IMR-90 (cell line): Measurements from ENCODE around the gene ADAMTS19. TPM values are rescaled to one million over a fixed set of nuclear protein-coding genes. Genes with fewer than 3 reads are reported as not detected.

Experiments
- ATAC-seq: fragments of 200-7000 bp; cut with Tn5 transposase; 2 replicates; pipeline ENCODE4 v1.9.1; 2020; ENCODE audit warnings: low read depth, mild to moderate bottlenecking, moderate library complexity
- BruUV-seq: library from RNA; stranded (reverse); fragments of 400-500 nt; replicated peaks from 2 replicates; lab custom pipeline; 2021; lab: Mats Ljungman, UMichigan
- CTCF ChIA-PET: fragments of 300-600 bp; formaldehyde crosslinking; extraction: SDS; loops from one replicate; lab custom pipeline; 2021; ENCODE audit warnings: antibody characterized with exemption; lab: Yijun Ruan, JAX
- POLR2A ChIA-PET: fragments of 300-600 bp; sonication (Branson Sonifier 250); formaldehyde crosslinking; loops from one replicate; lab custom pipeline; 2022; ENCODE audit warnings: antibody characterized with exemption; ENCODE audit not compliant: unreplicated experiment; lab: Charles Lee
- DNase-seq: peaks from one replicate; pipeline ENCODE4 v3.0.0; 2013
- H2AFZ ChIP-seq: replicated peaks from 2 replicates; pipeline ENCODE3; 2013; ENCODE audit warnings: low read length, mild to moderate bottlenecking; ENCODE audit not compliant: poor library complexity
- H2AK5ac ChIP-seq: 2 replicates; pipeline ENCODE4 v1.6.1; 2013; ENCODE audit warnings: low read depth, low read length, inconsistent platforms
- H2AK9ac ChIP-seq: replicated peaks from 2 replicates; pipeline ENCODE3; 2013; ENCODE audit warnings: mild to moderate bottlenecking, low read depth, low read length, moderate library complexity; ENCODE audit not compliant: poor library complexity
- H2BK120ac ChIP-seq: 2 replicates; pipeline ENCODE4 v1.6.1; 2013; ENCODE audit warnings: low read depth, low read length, inconsistent platforms
- H2BK15ac ChIP-seq: 3 replicates; pipeline ENCODE4 v1.6.1; 2013; ENCODE audit warnings: low read depth, low read length, inconsistent platforms
- H2BK20ac ChIP-seq: 2 replicates; pipeline ENCODE4 v1.6.1; 2013; ENCODE audit warnings: low read depth, mild to moderate bottlenecking, inconsistent platforms, low read length, moderate library complexity
- H2BK5ac ChIP-seq: 2 replicates; pipeline ENCODE4 v1.6.1; 2013; ENCODE audit warnings: mild to moderate bottlenecking, low read depth, low read length, inconsistent platforms; ENCODE audit not compliant: poor library complexity, severe bottlenecking
- H3K14ac ChIP-seq: replicated peaks from 2 replicates; pipeline ENCODE4 v1.6.1; 2013; ENCODE audit warnings: low read depth, low read length, inconsistent platforms
- H3K18ac ChIP-seq: 2 replicates; pipeline ENCODE4 v1.6.1; 2013; ENCODE audit warnings: low read depth, low read length, control low read depth
- H3K23ac ChIP-seq: 2 replicates; pipeline ENCODE4 v1.6.1; 2013; ENCODE audit warnings: low read depth, low read length, inconsistent platforms
- H3K27ac ChIP-seq: 2 replicates; pipeline ENCODE4 v1.5.1; 2013; ENCODE audit warnings: mild to moderate bottlenecking, control low read depth, low read length; ENCODE audit not compliant: insufficient read depth
- H3K27me3 ChIP-seq: 2 replicates; pipeline ENCODE4 v1.6.1; 2013; ENCODE audit warnings: low read length; ENCODE audit not compliant: control insufficient read depth, insufficient read depth
- H3K36me3 ChIP-seq: 2 replicates; pipeline ENCODE4 v1.6.1; 2013; ENCODE audit warnings: low read length, mixed read lengths; ENCODE audit not compliant: control insufficient read depth, insufficient read depth
- H3K4ac ChIP-seq: 2 replicates; pipeline ENCODE4 v1.6.1; 2013; ENCODE audit warnings: low read depth, low read length, inconsistent platforms
- H3K4me1 ChIP-seq: 2 replicates; pipeline ENCODE4 v1.6.1; 2013; ENCODE audit warnings: low read length, mixed read lengths; ENCODE audit not compliant: control insufficient read depth, insufficient read depth
- H3K4me2 ChIP-seq: 2 replicates; pipeline ENCODE4 v1.6.1; 2013; ENCODE audit warnings: low read depth, mild to moderate bottlenecking, control low read depth, low read length, moderate library complexity
- H3K4me3 ChIP-seq: 2 replicates; pipeline ENCODE4 v1.5.1; 2013; ENCODE audit warnings: low read depth, mild to moderate bottlenecking, control low read depth, low read length, moderate library complexity; ENCODE audit not compliant: insufficient read depth
- H3K56ac ChIP-seq: 2 replicates; pipeline ENCODE4 v1.6.1; 2013; ENCODE audit warnings: low read length, inconsistent platforms; ENCODE audit not compliant: insufficient read depth; ENCODE audit errors: extremely low read depth
- H3K79me1 ChIP-seq, 2 experiments: 2 replicates each; pipeline ENCODE4 v1.6.1; 2013; ENCODE audit warnings: low read length in 2 of 2, inconsistent platforms in 1 of 2, low read depth in 1 of 2
- H3K9ac ChIP-seq: 2 replicates; pipeline ENCODE4 v1.6.1; 2013; ENCODE audit warnings: low read depth, low read length, control low read depth
- H3K9me1 ChIP-seq: 2 replicates; pipeline ENCODE4 v1.6.1; 2013; ENCODE audit warnings: low read length, inconsistent platforms; ENCODE audit not compliant: insufficient read depth
- H3K9me3 ChIP-seq: 2 replicates; pipeline ENCODE4 v1.6.1; 2013; ENCODE audit warnings: low read length; ENCODE audit not compliant: control insufficient read depth, insufficient read depth
- H4K20me1 ChIP-seq: 2 replicates; pipeline ENCODE4 v1.6.1; 2013; ENCODE audit warnings: low read length, inconsistent platforms; ENCODE audit not compliant: insufficient read depth
- H4K5ac ChIP-seq: 2 replicates; pipeline ENCODE4 v1.6.1; 2013; ENCODE audit warnings: mild to moderate bottlenecking, low read depth, low read length, control low read depth
- H4K8ac ChIP-seq, 2 experiments: 2 replicates each; pipeline ENCODE4 v1.6.1; 2013; ENCODE audit warnings: low read depth in 2 of 2, low read length in 2 of 2, control low read depth in 1 of 2, inconsistent platforms in 1 of 2
- H4K91ac ChIP-seq: 2 replicates; pipeline ENCODE4 v1.6.1; 2013; ENCODE audit warnings: low read depth, low read length, inconsistent platforms; ENCODE audit not compliant: insufficient read depth
- NFE2L2 ChIP-seq: fragments of 150-350 bp; IDR thresholded peaks from 2 replicates; pipeline ENCODE4 v1.6.1; 2016; ENCODE audit warnings: low read depth, mild to moderate bottlenecking, low read length
- POLR2A ChIP-seq: IDR thresholded peaks from 2 replicates; pipeline ENCODE4 v1.6.1; 2012; ENCODE audit warnings: mild to moderate bottlenecking, low read depth, low read length
- USF2 ChIP-seq: fragments of 150-350 bp; IDR thresholded peaks from 2 replicates; pipeline ENCODE4 v1.6.1; 2017; ENCODE audit warnings: mild to moderate bottlenecking, antibody characterized with exemption, low read length, low read depth
- dilution Hi-C: fragments of 300-500 bp; cut with HindIII; formaldehyde crosslinking; loops from one replicate; pipeline ENCODE4 v1.14.3; 2018; ENCODE audit warnings: low sequenced_read_pairs; ENCODE audit not compliant: unreplicated experiment
- in situ Hi-C: fragments of 300-500 bp; cut with MboI; formaldehyde crosslinking; loops from 3 replicates; pipeline ENCODE4 v1.14.3; 2019; ENCODE audit warnings: low sequenced_read_pairs, inconsistent platforms, mixed read lengths
- intact Hi-C: fragments of 100-400 bp; cut with micrococcal nuclease; formaldehyde crosslinking; loops from 2 replicates; pipeline ENCODE4 v1.10.0; 2022
- polyA plus RNA-seq, 3 experiments: library from polyadenylated mRNA; depleted of rRNA; stranded (reverse); fragments of >200 nt; gene quantifications; 2 replicates each; pipeline ENCODE4 v1.2.3, GENCODE V29; 2012; ENCODE audit warnings: low replicate concordance in 1 of 3
- total RNA-seq: library from RNA; depleted of rRNA; stranded (reverse); fragments of >200 nt; gene quantifications from 2 replicates; pipeline ENCODE4 v1.2.3, GENCODE V29; 2012

Gene ADAMTS19
- total and polyA plus RNA-seq, 2 of the 4 experiments (the other 2 are of a cell fraction), result under 0.01 to 0.17 TPM

GRCh38 chr5:129698661-129699060 lies 238.6 kb downstream of the ADAMTS19 start:
- Histone ChIP-seq H3K9me3 (no peaks in the 10 kb centered on the region), H2BK20ac (no peak overlapping the region), H4K20me1 (no peaks in the 10 kb centered on the region), H3K14ac (no peak overlapping the region), H3K4ac (no peak overlapping the region), H3K18ac (no peak overlapping the region), H3K4me2 (no peak overlapping the region), H3K56ac (no peak overlapping the region), H2BK5ac (no peak overlapping the region), H3K79me1 (no peaks in the 10 kb centered on the region), H3K9me1 (no peaks in the 10 kb centered on the region), H4K5ac (no peak overlapping the region), H4K91ac (no peak overlapping the region), H3K23ac (no peak overlapping the region), H2BK15ac (no peak overlapping the region), H2AFZ (no peak overlapping the region), H3K9ac (no peak overlapping the region), H3K4me3 (no peak overlapping the region), H4K8ac (no peak overlapping the region), H2BK120ac (no peak overlapping the region), H3K27me3 (no peaks in the 10 kb centered on the region), H2AK5ac (no peak overlapping the region), H3K27ac (no peak overlapping the region), H3K4me1 (no peaks in the 10 kb centered on the region), H2AK9ac (no peak overlapping the region), H3K36me3 (no peaks in the 10 kb centered on the region)
- POLR2A ChIA-PET, result no interaction called here
- intact Hi-C loops (no loop called here), in situ Hi-C loops (no loop called here), dilution Hi-C loops (no loop called here)
- CTCF ChIA-PET, result no interaction called here
- BruUV-seq, result no TSS peak
- ATAC-seq (no peak), DNase-seq (no peak)
- TF ChIP-seq USF2, result no peak
- no peak for TF ChIP-seq NFE2L2
- no peak for TF ChIP-seq POLR2A
